Medulla oblongata (tissue), 1 donor: ENCODE results near the gene CHIT1.
A peak's percentile ranks its signal among the peaks of the same experiment; 100 is the strongest.

ENCODE experiments used
- DNase-seq: peaks from one replicate; pipeline ENCODE4 v3.0.0-alpha.2; 2015; ENCODE audit errors: extremely low spot score

The CHIT1 gene

DNA sequence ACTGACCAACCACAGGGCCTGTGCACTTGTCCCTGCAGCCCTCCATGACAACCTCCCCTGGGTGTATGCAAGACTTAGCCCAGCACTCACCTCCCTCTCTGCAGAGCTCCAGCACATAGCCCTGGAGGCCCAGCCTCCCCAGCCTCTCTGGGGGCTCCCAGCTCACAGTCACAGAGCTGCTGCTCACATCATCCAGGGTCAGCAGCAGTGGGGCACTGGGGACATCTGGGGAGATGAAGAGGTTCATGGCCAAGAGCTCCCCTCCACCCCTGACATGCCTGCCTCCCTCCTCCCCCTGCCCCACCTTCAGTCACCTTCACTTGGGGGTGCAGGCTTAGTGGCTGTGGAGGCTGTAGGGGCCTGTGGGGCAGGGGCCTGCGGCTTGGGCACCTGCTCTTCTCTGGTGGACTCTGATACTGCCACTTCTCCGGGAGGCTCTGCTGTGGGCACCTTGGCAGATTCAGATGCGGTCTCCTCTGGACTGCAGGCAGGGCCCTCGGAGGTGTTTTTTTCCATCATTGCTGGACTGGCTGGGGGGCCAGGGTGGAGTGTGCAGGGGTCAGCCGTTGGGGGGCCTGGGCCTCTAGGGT lies 54.1 kb downstream of the CHIT1 start, which contains the start of gene MYBPH:
TSS of gene MYBPH (minus strand) at position 590 of the 590 bp plus-strand sequence. CDS start at position 519, 71 bp downstream.
- no peak for DNase-seq

DNA sequence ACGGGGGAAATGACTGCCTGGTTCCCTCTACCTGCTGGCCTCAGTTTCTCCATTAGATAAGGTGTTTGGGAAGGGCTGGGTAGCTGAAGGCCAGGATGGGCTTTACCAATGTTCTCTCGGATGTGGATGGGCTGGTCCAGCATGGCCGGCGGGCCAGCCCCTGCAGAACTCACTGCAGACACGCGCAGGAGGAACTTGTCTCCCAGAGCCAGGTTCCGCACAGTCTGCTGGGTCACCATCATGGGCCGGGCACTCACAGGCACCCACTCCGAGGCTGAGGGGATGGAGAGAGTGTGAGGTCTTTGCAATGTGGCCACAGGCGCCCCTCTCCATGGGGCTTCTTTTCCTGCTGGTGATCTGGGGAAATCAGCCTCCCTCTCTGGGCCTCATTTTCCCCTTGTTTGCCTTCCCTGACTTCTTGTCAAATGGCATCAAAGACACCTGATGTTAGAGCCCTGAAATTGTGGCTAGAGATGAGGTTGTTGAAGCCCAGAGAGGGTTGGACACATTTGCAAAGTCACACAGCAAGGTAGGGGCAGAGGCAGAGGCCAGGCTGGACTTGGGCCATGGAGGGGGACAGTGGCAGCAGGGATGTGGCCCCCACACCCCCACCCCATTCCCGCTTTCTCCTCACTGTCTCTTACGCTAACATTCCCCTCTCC lies 55.0 kb downstream of the CHIT1 start:
- no peak for DNase-seq

DNA sequence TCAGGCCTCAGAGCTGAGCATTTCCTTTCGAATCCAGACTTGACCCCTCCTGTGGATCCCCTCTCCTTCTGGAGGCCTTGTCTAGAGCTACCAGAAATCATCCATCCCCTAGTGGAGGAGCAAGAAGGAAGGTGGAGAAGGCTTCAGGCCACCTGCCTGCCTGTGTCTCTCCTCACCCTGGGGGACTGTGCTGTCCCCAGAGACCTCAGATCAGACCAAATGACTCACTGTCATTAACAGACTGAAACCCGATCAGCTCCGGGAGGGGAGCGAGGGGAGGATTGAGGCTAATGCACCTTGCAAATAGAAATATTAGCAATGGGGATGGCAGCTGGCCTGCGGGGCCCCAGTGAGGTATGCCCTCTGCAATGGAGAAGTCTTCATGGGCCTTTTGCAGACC lies 55.9 kb downstream of the CHIT1 start:
- no peak for DNase-seq

DNA sequence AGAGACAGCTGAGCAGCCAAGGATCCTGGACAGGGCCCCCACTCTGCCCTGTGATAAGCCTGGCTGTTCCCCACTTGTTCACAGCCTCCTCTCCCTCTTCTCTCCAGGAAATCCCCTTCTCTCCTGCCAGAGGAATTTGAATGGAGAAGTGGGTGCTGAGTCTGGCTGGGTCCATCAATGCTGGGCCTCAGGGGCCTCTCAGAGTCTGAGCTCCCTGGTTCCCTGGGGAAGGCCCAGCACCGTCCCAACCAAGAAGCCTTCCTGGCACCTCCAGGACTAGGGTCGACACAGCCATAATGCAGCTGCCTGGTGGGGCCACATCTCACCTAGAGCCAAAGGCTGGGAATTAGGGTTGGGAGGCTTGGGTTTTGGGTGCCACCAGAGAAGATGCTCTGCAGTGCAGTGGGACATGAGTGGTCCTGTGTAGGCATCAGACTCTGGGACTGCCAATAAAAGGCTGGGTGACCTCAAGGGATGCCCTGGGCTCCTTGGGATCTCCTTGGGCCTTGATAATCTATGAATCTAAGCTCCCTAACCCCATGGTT lies 56.4 kb downstream of the CHIT1 start:
- no peak for DNase-seq

DNA sequence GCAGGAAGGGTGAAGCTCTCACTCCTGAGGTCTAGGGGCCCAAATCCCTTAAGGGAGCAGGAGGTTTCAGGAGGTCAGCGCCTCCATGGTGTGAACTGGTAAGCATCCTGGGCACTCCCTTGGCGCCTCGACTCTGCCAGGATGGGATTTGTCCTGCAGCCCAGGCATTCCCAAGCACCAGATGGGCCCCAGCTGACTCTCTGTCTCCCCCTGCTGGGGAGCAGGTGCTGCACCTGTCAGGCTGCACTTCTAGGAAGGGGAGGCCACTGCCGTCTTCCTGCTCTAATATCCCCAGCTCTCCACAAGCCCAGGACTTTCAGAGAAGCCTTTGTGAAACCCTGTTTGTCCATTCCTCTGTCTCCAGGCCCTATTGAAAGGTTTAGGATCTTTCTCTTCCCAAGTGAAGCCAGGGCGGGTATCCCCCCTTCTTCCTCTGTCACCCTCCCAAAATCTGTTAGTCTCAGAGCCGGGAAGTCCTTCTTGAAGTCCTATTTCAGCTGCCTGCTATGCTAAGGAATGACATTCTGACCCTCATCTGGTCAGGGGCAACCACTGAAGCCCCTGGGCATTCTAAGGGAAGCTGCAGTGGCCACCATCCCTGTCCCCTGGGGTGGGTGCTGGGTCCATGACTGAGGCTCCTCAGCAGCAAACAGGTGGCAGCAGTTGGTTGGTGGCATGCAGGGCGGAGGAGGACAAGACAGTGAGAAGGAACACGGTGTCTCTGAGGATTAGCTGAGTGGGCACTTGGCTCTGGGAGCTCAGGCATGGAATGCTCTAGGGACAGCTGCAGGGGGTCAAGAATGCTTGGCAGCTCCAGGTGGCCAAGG lies 57.1 kb downstream of the CHIT1 start:
- peak; percentile 80 for DNase-seq

DNA sequence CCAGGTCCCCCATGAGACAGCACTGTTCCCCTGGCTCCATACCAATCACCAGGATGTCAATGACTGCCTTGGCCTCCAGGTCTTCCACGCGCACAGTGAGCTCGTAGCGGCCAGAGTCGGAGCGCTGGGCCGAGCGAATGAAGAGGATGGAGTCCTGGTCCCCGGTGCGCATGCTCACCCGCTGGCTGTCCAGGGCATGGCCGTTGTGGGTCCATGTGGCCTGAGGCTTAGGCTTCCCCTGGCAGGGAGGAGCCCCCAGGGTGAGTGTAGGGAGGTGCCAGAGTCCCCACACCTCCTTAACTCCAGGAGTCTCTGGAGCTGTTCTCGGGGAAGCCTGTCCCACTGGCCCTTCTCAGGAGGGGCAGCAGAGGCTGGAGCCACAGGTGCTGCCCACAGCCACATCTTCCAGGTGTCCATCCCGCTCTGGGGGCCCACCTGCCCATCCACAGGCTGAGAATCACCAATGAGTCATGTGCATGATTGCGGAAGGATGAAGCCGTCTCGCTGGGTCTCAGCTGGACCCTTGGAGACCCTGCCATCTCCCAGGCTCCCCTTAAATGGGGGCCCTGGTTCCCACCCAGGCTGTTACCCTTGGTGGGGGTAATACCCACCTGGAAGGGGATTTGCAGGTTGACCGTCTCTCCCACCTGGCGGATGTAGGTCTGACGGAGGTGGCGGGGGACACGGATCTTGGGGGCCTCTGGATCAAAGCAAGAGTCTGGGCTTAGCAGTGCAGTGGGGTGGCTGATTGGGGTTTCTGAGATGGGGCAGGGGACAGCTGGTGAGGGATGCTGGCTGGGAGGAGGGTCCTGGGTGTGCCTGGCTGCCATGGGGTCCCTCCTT lies 57.9 kb downstream of the CHIT1 start:
- DNase-seq: no peak

DNA sequence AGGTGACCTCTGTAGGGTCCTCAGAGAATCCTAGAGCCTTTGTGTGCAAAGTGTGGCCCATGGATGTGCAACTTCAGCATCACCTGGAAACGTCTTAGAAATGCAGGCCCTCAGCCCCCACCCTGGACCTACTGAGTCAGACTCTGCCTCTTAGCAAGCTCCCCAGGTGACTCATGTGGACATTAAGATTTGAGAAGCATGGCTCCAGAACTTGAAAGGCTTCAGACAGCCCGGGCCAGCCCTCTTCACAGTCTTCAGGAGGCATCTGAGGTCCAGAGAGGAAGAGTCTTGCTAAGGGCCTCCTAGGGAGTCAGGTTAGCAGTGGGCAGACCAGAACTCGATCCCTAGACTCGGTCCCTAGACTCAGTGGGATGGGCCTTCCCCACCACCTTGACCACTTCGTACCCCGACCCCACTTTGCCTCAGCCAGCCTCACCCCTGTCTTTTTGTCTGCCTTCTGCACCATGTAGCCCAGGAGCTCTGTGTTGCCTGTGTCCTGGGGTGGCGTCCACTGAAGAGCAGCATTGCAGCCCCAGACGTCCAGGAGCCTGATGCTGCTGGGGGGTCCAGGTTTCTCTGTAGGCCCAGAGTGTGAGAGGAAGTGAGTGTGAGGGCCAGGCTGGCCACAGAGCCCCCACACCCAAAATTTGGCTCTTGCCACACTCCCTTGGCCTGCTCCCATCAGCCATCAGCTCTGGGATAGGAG lies 58.7 kb downstream of the CHIT1 start:
- no peak for DNase-seq

DNA sequence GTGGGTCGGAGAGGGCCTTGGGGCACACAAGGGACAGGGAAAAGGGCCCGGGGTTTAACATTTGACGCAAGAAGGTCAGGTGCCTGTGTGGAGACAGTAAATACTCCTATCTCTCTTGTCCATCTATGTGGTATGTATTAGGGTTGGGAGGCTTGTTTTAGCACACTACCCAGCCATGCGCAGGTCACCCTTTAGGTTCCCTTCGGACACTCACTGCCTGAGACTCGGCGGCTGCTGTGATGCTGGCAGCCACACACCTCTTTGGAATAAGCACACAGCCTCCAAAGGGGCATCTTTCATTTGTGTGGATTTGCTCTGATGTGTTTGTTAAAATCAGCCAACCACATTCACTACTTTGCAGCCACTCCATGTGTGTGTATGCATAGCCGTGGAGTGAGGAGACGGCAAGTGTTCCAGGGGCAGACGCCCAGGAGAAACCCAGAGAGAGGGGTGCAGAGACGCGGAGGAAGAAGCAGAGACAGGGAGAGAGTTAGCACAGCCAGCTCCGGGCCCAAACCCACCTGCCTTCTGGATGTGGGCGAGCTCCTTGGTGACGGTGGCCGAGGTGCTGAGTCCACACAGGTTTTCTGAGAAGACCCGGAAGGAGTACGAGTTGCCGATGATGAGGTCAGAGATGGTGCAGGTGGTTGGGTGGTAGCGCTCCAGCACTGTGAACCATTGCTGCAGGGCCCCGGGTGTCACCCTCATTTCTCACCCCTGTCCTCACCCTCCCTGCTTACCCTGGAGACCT lies 59.5 kb downstream of the CHIT1 start:
- DNase-seq: no peak

DNA sequence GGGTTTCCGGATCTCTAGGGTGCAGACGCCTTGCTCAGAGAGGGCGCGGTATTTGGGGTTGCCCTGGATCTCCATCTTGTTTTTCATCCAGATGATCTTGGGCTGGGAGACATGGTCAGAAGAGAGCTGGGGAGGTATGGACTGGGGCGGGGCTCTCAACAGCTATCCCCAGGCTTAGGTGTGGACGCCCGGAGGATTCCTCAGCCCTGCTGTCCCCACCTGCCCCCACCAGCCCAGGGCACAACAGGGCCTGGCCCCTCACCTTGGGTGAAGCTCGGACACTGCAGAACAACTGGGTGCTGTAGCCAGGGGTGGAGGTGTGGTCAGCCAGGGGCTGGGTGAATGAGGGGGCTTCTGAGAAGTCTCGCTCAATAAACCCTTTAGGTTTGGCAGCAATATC lies 60.5 kb downstream of the CHIT1 start:
- no peak for DNase-seq

DNA sequence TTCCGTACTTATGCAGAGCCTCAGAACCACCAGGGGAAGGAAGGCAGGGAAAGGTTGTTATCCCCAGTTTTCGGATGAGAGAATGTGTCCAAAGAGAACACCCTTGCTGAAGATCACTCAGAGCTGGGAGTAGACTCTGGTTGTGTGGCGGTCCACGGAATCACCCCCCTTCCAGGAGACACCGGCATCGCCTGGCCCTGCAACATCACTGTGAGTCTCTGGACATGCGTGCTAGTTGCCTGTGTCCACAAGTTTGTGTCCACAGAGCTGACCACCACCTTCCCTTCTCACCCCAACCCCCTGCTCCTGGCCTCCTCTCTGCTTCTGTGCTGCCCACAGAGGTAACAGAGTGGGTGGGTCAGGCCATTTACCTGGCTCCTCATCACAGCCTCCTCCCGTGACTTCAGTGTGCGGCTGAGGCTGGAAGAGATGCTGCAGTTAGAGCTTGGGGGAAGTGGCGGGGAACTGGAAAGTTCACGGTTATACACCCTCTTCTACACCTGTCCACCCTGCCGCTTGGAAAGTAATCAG lies 61.2 kb downstream of the CHIT1 start:
- DNase-seq: no peak

DNA sequence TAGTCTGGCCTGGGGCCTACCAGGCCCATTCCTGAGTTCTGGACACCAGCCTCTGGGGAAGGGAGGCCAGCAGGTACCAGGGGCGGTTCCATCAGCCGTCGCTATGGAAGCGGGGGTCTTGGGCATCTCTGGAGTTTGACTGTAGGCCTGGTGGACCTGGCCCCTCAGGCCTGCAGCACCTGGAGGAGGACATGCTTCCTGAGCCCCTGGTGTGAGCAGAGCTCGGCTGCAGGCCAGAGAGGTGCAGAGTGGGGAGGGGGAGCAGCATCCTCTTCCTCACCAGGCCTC lies 61.6 kb downstream of the CHIT1 start:
- no peak for DNase-seq

DNA sequence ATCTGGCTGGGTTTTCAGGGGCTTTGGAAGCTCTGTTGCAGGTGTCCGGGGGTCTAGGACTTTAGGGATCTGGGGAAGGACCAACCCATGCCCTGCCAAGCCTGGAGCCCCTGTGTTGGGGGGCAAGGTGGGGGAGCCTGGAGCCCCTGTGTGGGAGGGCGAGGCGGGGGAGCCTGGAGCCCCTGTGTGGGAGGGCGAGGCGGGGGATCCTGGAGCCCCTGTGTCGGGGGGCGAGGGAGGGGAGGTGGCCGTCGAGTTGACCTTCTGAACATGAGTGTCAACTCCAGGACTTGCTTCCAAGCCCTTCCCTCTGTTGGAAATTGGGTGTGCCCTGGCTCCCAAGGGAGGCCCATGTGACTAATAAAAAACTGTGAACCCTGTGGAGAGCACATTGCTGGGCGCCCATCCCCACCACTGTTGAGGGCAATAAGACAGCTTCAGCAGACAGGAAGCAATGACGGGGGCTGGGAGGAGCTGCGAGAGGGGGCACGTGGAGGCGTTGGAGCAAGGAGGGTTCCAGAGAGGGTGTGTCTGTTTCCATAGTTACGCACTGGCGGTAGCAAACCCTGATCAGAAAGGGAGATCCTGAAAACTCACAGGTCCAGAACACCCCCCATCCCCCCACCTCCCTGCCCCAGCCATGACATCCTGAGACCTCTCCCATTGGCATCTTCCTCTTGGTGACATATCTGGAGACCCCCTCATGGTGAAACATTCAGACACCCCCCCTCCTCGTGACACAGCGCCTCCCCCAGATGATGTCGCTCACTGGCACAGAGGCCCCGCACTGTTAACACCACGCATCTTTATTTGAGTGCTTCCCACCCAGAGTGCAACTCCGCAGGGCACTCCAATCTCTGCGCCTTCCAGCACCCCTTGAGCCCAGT lies 62.2 kb downstream of the CHIT1 start:
- DNase-seq: no peak

DNA sequence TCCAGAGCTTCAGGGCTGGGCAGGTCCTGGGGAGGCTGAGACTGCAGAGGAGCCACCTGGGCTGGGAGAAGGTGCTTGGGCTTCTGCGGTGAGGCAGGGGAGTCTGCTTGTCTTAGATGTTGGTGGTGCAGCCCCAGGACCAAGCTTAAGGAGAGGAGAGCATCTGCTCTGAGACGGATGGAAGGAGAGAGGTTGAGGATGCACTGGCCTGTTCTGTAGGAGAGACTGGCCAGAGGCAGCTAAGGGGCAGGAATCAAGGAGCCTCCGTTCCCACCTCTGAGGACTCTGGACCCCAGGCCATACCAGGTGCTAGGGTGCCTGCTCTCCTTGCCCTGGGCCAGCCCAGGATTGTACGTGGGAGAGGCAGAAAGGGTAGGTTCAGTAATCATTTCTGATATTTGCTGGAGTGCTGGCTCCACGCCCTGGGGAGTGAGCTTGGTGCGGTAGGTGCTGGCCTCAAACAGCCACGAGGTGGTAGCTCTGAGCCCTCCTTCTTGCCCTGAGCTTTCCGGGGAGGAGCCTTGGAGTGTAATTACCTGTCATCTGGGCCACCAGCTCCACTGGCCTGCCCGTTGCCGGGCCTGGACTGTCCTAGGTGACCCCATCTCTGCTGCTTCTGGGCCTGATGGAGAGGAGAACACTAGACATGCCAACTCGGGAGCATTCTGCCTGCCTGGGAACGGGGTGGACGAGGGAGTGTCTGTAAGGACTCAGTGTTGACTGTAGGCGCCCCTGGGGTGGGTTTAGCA lies 63.1 kb downstream of the CHIT1 start:
- DNase-seq: no peak
